Thyroid gland (tissue), 4 donors: ENCODE measurements around the gene SORCS2. TPM values are rescaled to one million over a fixed set of nuclear protein-coding genes. Genes with fewer than 3 reads are reported as not detected.
A peak's percentile ranks its signal among the peaks of the same experiment; 100 is the strongest.

Experiments
- DNase-seq, 2 donors: peaks; one replicate each; pipeline ENCODE4 v3.0.0-alpha.2; 2019
- H3K27ac ChIP-seq, 3 donors: fragments of 200-600 bp; sonication (generic); 1 replicate in 2 of 3; 2 replicates in 1 of 3; pipeline ENCODE4 v1.5.1; 2016 to 2019; ENCODE audit warnings: mild to moderate bottlenecking in 1 of 3, moderate library complexity in 1 of 3
- H3K27me3 ChIP-seq: fragments of 200-600 bp; sonication (generic); one replicate; pipeline ENCODE4 v1.5.1; 2019
- H3K36me3 ChIP-seq, 2 donors: fragments of 200-600 bp; sonication (generic); one replicate each; pipeline ENCODE4 v1.5.1; 2016 to 2019
- H3K4me1 ChIP-seq, 2 donors: fragments of 200-600 bp; sonication (generic); one replicate each; pipeline ENCODE4 v1.5.1; 2017 to 2019
- H3K4me3 ChIP-seq, 3 donors: fragments of 200-600 bp; sonication (generic); replicated peaks in 1 of 3; 1 replicate in 2 of 3; 2 replicates in 1 of 3; pipeline ENCODE4 v1.5.1; 2016; ENCODE audit warnings: mild to moderate bottlenecking in 1 of 3
- H3K9me3 ChIP-seq: fragments of 200-600 bp; sonication (generic); one replicate; pipeline ENCODE4 v1.5.1; 2017
- CTCF ChIP-seq, 6 experiments: fragments of 200-600 bp in 3 of 6; fragments of 450-650 bp in 3 of 6; sonication (generic) in 3 of 6; IDR thresholded peaks; one replicate each; pipeline ENCODE4 v1.5.1; 2016 to 2019; ENCODE audit warnings: antibody characterized with exemption in 6 of 6, mild to moderate bottlenecking in 2 of 6, inconsistent platforms in 1 of 6, moderate library complexity in 1 of 6
- POLR2A ChIP-seq, 2 donors: fragments of 450-650 bp; IDR thresholded peaks; one replicate each; pipeline ENCODE4 v1.6.1; 2017; ENCODE audit warnings: antibody characterized with exemption in 2 of 2, mild to moderate bottlenecking in 2 of 2, moderate library complexity in 1 of 2
- WGBS, 2 donors: methylation state at CpG; one replicate each; pipeline ENCODE4 v1.1.5; 2017; 5-methylcytosine and 5-hydroxymethylcytosine counted together
- intact Hi-C: fragments of 100-400 bp; cut with DNase I; formaldehyde crosslinking; loops from one replicate; pipeline ENCODE4 v1.15.1; 2023
- total RNA-seq, 4 donors: library from RNA; depleted of rRNA; stranded (reverse); fragments of >200 nt; gene quantifications; one replicate each; pipeline ENCODE4 v1.2.3, GENCODE V29; 2016

The SORCS2 gene
- total RNA-seq, 4 donors from 2014 or later = 1.7 to 13.6 (median 3.6) TPM

GRCh38 chr4:7396186-7396910 lies 204.0 kb downstream of the SORCS2 start:
- Histone ChIP-seq H3K27ac (no peak overlapping the region), H3K4me3 (no peak overlapping the region), H3K9me3 (no peaks in the 10 kb centered on the region), H3K4me1 (peaks cover 13 to 16% of the 10 kb centered on the region in 2 donors), H3K27me3 (no peaks in the 10 kb centered on the region), H3K36me3 (no peaks in the 10 kb centered on the region)
- intact Hi-C loops = no loop called here
- 90 to 92% methylated on average over 14 of the region's 14 CpGs for WGBS, 2 donors
- TF ChIP-seq CTCF (IDR thresholded peaks at IDR 0.05) (no peak), POLR2A (IDR thresholded peaks at IDR 0.05) (no peak)
- no peak for DNase-seq

GRCh38 chr4:7397206-7398103 lies 205.1 kb downstream of the SORCS2 start:
- WGBS, 2 donors = 71 to 76% methylated on average over 15 to 23 of the region's 24 CpGs
- DNase-seq = no peak
- Histone ChIP-seq H3K36me3 (no peaks in the 10 kb centered on the region), H3K9me3 (no peaks in the 10 kb centered on the region), H3K4me1 (peaks cover 13 to 16% of the 10 kb centered on the region in 2 donors), H3K4me3 (no peak overlapping the region), H3K27ac (peak overlapping the region in 2 of 3 donors; percentile 2 to 34), H3K27me3 (no peaks in the 10 kb centered on the region)
- TF ChIP-seq POLR2A (IDR thresholded peaks at IDR 0.05) = no peak
- intact Hi-C loops = no loop called here

- peak; percentile 99 to 100 for DNase-seq
- peak overlapping the region in 2 of 3 donors; percentile 2 to 34 for H3K27ac ChIP-seq
- WGBS, 2 donors = 15 to 21% methylated on average over 4 to 5 of the region's 6 CpGs
These were observed 205.7 kb downstream of the SORCS2 start for GRCh38 chr4:7398104-7398423.

GRCh38 chr4:7398788-7399439 lies 206.6 kb downstream of the SORCS2 start:
- peak in 1 of 2 donors; percentile 1 for DNase-seq
- 82% methylated on average over 8 of the region's 8 CpGs for WGBS, 2 donors
- H3K4me1 ChIP-seq = peaks cover 10 to 13% of the 10 kb centered on the region in 2 donors

More at GRCh38 chr4:7398104-7398423, 205.7 kb downstream of the SORCS2 start:
- intact Hi-C loops = no loop called here
- TF ChIP-seq CTCF (IDR thresholded peaks at IDR 0.05) (peak in 4 of 6 experiments; percentile 18 to 27 (median 24)), POLR2A (IDR thresholded peaks at IDR 0.05) (no peak)
- Histone ChIP-seq H3K9me3 (no peaks in the 10 kb centered on the region), H3K27me3 (no peaks in the 10 kb centered on the region), H3K4me3 (no peak overlapping the region), H3K36me3 (no peaks in the 10 kb centered on the region), H3K4me1 (peaks cover 13% of the 10 kb centered on the region in 2 donors)

More at GRCh38 chr4:7398788-7399439, 206.6 kb downstream of the SORCS2 start:
- Histone ChIP-seq H3K9me3 (no peaks in the 10 kb centered on the region), H3K36me3 (no peaks in the 10 kb centered on the region), H3K27ac (no peak overlapping the region), H3K27me3 (no peaks in the 10 kb centered on the region), H3K4me3 (no peak overlapping the region)
- intact Hi-C loops = no loop called here
- no peak for TF ChIP-seq CTCF (IDR thresholded peaks at IDR 0.05)
- TF ChIP-seq POLR2A (IDR thresholded peaks at IDR 0.05) = no peak
